ENCODE data around the gene TTR.

Gene TTR

DNA sequence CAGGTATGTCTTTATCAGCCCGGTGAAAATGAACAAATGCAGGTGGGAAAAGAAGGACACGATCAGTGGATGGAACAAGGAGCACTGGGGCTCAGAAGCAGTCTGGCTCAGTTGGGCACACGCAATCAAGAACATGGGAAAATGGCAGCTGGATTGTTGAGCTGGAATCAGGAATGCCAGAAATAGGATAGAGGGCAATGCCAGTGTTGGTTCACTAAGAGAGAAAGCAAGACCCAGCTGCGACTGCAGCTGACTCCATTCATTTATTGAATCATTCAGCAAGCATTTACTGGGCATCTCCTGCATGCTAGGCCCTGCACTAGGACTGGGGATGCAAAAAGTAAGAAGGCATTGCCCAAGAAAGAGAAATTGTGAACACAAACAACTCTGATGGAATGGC lies 13.6 kb upstream of the TTR start:
- H3K36me3 ChIP-seq (ENCODE audit: control insufficient read depth in 2 of 2, insufficient read depth in 2 of 2, low read length in 2 of 2): no peaks in the 10 kb centered on the region
- H3K4me1 ChIP-seq (ENCODE audit: control insufficient read depth, insufficient read depth, low read length): no peaks in the 10 kb centered on the region
- no peaks in the 10 kb centered on the region for H3K9me3 ChIP-seq (ENCODE audit: control insufficient read depth in 2 of 2, low read length in 2 of 2)
- no peak overlapping the region for H3K27ac ChIP-seq (ENCODE audit: low read length)
- H3K4me3 ChIP-seq (ENCODE audit: low read length in 2 of 2): no peak overlapping the region
- no peak overlapping the region for H3K9ac ChIP-seq (ENCODE audit: low read length in 2 of 2)
- H3K27me3 ChIP-seq (ENCODE audit: control insufficient read depth in 1 of 2, insufficient read depth in 2 of 2, low read length in 2 of 2): no peaks in the 10 kb centered on the region

DNA sequence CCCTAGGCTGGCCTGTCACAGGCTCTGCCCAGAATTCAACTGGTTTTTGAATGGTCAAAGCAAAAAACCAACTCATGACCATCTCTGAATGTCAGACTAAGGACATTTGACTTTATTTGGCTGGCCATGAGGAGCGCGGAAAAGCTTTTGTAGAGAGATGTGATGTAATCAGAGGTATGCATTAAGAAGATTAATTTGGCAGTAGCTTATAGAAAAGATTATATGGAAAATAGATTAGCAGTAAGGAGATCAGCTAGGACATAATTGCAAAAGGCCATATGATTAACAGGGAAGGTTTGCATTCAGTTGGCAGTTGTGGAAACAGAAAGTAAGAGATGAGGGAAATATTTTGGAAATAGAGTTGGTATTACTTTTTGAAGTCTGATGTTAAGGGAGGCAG lies 12.3 kb upstream of the TTR start:
- no peaks in the 10 kb centered on the region for H3K9me3 ChIP-seq (ENCODE audit: control insufficient read depth in 2 of 2, low read length in 2 of 2)
- no peak overlapping the region for H3K4me3 ChIP-seq (ENCODE audit: low read length in 2 of 2)
- H3K27me3 ChIP-seq (ENCODE audit: control insufficient read depth in 1 of 2, insufficient read depth in 2 of 2, low read length in 2 of 2): no peaks in the 10 kb centered on the region
- H3K27ac ChIP-seq (ENCODE audit: low read length): no peak overlapping the region
- no peak overlapping the region for H3K9ac ChIP-seq (ENCODE audit: low read length in 2 of 2)
- H3K4me1 ChIP-seq (ENCODE audit: control insufficient read depth, insufficient read depth, low read length): no peaks in the 10 kb centered on the region
- H3K36me3 ChIP-seq (ENCODE audit: control insufficient read depth in 2 of 2, insufficient read depth in 2 of 2, low read length in 2 of 2): no peaks in the 10 kb centered on the region

DNA sequence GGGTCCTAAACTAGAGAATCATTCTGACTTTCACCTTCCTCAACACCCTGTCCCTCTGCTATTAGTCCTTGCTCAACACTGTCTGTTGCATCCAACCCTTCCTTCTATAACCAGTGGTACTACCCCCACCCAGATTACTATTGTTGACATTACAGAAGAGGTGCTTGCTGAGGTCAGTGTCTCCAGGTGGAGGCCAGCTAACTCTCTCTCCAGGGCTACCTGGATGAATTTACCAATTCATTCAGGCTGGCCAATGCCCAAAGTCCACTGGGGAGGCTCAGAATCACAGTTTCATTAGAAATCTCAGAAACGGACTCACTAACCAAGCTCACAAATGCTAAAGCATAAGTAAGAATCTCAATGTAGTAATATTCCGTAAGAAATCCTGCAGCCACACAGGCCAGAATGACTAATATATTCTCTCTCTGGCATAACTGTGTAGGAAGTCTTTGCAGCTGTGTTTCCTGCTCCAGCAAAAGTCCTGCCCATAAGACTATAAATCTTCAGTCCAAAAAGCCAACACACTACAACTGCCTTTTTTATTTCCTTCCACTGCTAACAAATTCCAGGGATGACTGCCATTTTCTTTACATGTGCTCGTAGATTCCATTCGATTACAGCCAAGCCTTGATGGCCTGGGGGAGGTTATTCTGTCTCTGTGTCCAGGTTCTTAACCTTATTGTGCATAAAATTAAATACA lies 10.0 kb upstream of the TTR start:
- Histone ChIP-seq H3K9me3 (ENCODE audit: control insufficient read depth in 2 of 2, low read length in 2 of 2) (no peaks in the 10 kb centered on the region), H3K27me3 (ENCODE audit: control insufficient read depth in 1 of 2, insufficient read depth in 2 of 2, low read length in 2 of 2) (no peaks in the 10 kb centered on the region), H3K9ac (ENCODE audit: low read length in 2 of 2) (no peak overlapping the region), H3K27ac (ENCODE audit: low read length) (no peak overlapping the region), H3K36me3 (ENCODE audit: control insufficient read depth in 2 of 2, insufficient read depth in 2 of 2, low read length in 2 of 2) (no peaks in the 10 kb centered on the region), H3K4me3 (ENCODE audit: low read length in 2 of 2) (no peak overlapping the region), H3K4me1 (ENCODE audit: control insufficient read depth, insufficient read depth, low read length) (no peaks in the 10 kb centered on the region)

DNA sequence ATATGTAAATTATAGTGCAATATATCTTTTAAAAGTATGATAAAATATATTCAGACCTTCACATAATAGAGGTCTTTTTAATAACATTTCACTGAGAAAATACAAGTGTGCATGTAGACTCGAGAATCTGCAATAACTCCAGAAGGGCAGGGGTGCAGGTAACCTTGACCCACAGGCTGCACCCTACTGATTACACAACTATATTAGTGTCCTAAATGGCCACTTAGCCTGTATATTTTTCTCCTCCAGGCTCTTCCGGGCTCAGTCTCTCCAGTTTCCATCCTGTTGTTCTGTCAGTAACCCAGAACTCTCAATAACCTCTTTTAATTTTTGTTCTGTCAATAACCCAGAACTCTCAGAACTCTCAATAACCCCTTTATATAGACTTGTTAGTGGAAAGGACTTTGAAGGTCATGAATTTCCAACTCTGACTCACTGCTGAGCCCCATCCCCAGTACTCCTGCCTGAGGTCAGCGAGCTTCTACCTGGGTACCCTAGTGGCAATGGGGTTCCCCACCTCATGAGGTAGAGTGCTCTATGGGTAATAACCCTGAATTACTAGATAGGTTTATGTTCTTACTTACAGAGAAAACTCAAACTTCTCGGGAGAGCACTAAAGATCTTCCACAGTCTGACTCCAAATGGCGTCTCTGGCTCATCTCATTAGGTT lies 8.4 kb upstream of the TTR start:
- Histone ChIP-seq H3K27me3 (ENCODE audit: control insufficient read depth in 1 of 2, insufficient read depth in 2 of 2, low read length in 2 of 2) (no peaks in the 10 kb centered on the region), H3K9ac (ENCODE audit: low read length in 2 of 2) (no peak overlapping the region), H3K9me3 (ENCODE audit: control insufficient read depth in 2 of 2, low read length in 2 of 2) (no peaks in the 10 kb centered on the region), H3K27ac (ENCODE audit: low read length) (no peak overlapping the region), H3K4me3 (ENCODE audit: low read length in 2 of 2) (no peak overlapping the region), H3K4me1 (ENCODE audit: control insufficient read depth, insufficient read depth, low read length) (no peaks in the 10 kb centered on the region), H3K36me3 (ENCODE audit: control insufficient read depth in 2 of 2, insufficient read depth in 2 of 2, low read length in 2 of 2) (no peaks in the 10 kb centered on the region)

DNA sequence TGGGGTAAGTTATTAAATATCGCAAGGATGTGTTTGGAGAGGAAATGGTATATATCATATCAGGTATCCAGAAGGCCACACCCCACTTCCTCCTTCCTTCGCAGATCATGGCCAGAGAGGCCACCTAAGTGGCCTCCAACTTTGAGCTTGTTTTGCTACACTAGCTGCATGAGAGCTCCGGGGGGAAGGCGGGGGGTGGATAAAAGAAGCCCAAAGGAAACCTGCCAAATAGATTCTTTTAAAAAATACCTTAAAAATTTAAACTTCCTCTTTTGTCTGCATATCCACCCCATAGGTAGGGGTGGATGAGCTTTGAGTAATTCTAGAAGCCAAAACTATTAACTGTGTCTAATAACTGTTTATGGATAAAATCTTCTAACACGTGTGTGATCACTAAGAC lies 5.7 kb upstream of the TTR start:
- H3K9me3 ChIP-seq (ENCODE audit: control insufficient read depth in 2 of 2, low read length in 2 of 2): no peaks in the 10 kb centered on the region
- no peaks in the 10 kb centered on the region for H3K27me3 ChIP-seq (ENCODE audit: control insufficient read depth in 1 of 2, insufficient read depth in 2 of 2, low read length in 2 of 2)
- no peak overlapping the region for H3K9ac ChIP-seq (ENCODE audit: low read length in 2 of 2)
- no peaks in the 10 kb centered on the region for H3K36me3 ChIP-seq (ENCODE audit: control insufficient read depth in 2 of 2, insufficient read depth in 2 of 2, low read length in 2 of 2)
- H3K4me3 ChIP-seq (ENCODE audit: low read length in 2 of 2): no peak overlapping the region
- no peaks in the 10 kb centered on the region for H3K4me1 ChIP-seq (ENCODE audit: control insufficient read depth, insufficient read depth, low read length)
- no peak overlapping the region for H3K27ac ChIP-seq (ENCODE audit: low read length)

DNA sequence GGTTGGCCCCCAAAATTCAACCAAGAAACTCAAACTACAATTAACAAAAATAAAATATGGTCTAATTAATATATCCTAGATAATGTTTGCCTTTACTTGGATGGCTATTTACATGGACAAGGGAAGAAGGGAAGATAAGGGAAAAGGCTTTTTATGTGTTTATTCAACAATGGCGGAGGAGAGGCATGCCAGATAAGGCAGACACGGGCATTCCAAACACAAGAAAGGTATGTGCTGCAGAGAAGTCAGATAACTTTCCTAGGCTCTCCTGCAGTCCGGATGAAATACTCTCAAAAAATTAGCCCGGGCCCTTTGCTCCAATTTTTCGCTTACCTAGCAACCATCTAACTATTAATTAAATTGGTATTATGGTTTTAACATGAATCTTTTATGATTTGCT lies 5.1 kb upstream of the TTR start:
- Histone ChIP-seq H3K9me3 (ENCODE audit: control insufficient read depth in 2 of 2, low read length in 2 of 2) (no peaks in the 10 kb centered on the region), H3K36me3 (ENCODE audit: control insufficient read depth in 2 of 2, insufficient read depth in 2 of 2, low read length in 2 of 2) (no peaks in the 10 kb centered on the region), H3K27ac (ENCODE audit: low read length) (no peak overlapping the region), H3K4me1 (ENCODE audit: control insufficient read depth, insufficient read depth, low read length) (no peaks in the 10 kb centered on the region), H3K9ac (ENCODE audit: low read length in 2 of 2) (no peak overlapping the region), H3K27me3 (ENCODE audit: control insufficient read depth in 1 of 2, insufficient read depth in 2 of 2, low read length in 2 of 2) (no peaks in the 10 kb centered on the region), H3K4me3 (ENCODE audit: low read length in 2 of 2) (no peak overlapping the region)

DNA sequence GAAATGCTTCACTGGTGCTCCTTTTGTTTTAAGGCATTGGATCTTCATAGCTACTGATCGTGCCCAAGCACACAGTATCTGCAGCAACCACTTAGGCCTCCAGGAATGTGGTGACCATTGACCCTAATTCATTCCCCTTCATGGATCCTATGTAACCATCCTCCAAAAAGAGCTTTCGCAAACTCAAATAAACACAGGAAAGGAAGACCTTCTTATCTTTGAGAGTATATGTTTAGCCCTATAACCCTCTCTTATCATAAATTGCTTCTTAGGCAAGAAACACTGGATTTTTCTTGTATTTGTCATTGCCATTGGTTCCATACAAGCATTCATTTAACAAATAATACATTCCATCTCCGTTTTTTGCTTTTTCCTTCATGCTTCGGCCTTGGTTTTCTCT lies 4.1 kb upstream of the TTR start:
- no peak overlapping the region for H3K4me3 ChIP-seq (ENCODE audit: low read length in 2 of 2)
- H3K9me3 ChIP-seq (ENCODE audit: control insufficient read depth in 2 of 2, low read length in 2 of 2): no peaks in the 10 kb centered on the region
- no peaks in the 10 kb centered on the region for H3K4me1 ChIP-seq (ENCODE audit: control insufficient read depth, insufficient read depth, low read length)
- H3K9ac ChIP-seq (ENCODE audit: low read length in 2 of 2): no peak overlapping the region
- no peaks in the 10 kb centered on the region for H3K27me3 ChIP-seq (ENCODE audit: control insufficient read depth in 1 of 2, insufficient read depth in 2 of 2, low read length in 2 of 2)
- H3K36me3 ChIP-seq (ENCODE audit: control insufficient read depth in 2 of 2, insufficient read depth in 2 of 2, low read length in 2 of 2): no peaks in the 10 kb centered on the region
- no peak overlapping the region for H3K27ac ChIP-seq (ENCODE audit: low read length)

DNA sequence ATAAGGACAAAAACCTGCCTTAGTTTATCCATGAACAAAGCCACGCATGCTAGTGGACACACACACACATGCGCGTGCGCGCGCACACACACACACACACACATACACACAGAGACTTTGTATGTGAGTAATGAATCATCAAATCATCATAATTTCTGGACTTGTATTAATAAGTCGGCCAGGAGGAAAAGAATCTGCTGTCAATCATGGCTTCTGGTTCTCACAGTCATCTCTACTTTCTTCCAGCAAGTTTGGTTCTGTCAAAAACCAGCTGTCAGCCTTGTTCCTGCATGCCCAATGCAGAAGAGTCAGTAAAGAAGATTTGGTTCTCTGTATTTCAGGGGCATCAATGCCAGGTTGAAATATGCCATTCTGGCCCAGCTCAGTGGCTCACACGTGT lies 1.1 kb upstream of the TTR start:
- no peak overlapping the region for H3K9ac ChIP-seq (ENCODE audit: low read length in 2 of 2)
- H3K4me1 ChIP-seq (ENCODE audit: control insufficient read depth, insufficient read depth, low read length): no peaks in the 10 kb centered on the region
- peaks cover 0 to 2% of the 10 kb centered on the region in 2 donors for H3K9me3 ChIP-seq (ENCODE audit: control insufficient read depth in 2 of 2, low read length in 2 of 2)
- H3K36me3 ChIP-seq (ENCODE audit: control insufficient read depth in 2 of 2, insufficient read depth in 2 of 2, low read length in 2 of 2): no peaks in the 10 kb centered on the region
- H3K4me3 ChIP-seq (ENCODE audit: low read length in 2 of 2): no peak overlapping the region
- no peaks in the 10 kb centered on the region for H3K27me3 ChIP-seq (ENCODE audit: control insufficient read depth in 1 of 2, insufficient read depth in 2 of 2, low read length in 2 of 2)
- H3K27ac ChIP-seq (ENCODE audit: low read length): no peak overlapping the region

DNA sequence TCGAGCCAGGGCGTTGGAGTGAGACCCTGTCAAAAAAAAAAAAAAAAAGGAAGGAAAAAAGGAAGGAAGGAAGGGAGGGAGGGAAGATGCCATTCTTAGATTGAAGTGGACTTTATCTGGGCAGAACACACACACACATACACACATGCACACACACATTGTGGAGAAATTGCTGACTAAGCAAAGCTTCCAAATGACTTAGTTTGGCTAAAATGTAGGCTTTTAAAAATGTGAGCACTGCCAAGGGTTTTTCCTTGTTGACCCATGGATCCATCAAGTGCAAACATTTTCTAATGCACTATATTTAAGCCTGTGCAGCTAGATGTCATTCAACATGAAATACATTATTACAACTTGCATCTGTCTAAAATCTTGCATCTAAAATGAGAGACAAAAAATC lies 564 bp upstream of the TTR start:
- Histone ChIP-seq H3K4me1 (ENCODE audit: control insufficient read depth, insufficient read depth, low read length) (no peaks in the 10 kb centered on the region), H3K9me3 (ENCODE audit: control insufficient read depth in 2 of 2, low read length in 2 of 2) (peaks cover 0 to 2% of the 10 kb centered on the region in 2 donors), H3K9ac (ENCODE audit: low read length in 2 of 2) (no peak overlapping the region), H3K36me3 (ENCODE audit: control insufficient read depth in 2 of 2, insufficient read depth in 2 of 2, low read length in 2 of 2) (no peaks in the 10 kb centered on the region), H3K27me3 (ENCODE audit: control insufficient read depth in 1 of 2, insufficient read depth in 2 of 2, low read length in 2 of 2) (no peaks in the 10 kb centered on the region), H3K27ac (ENCODE audit: low read length) (no peak overlapping the region), H3K4me3 (ENCODE audit: low read length in 2 of 2) (no peak overlapping the region)

DNA sequence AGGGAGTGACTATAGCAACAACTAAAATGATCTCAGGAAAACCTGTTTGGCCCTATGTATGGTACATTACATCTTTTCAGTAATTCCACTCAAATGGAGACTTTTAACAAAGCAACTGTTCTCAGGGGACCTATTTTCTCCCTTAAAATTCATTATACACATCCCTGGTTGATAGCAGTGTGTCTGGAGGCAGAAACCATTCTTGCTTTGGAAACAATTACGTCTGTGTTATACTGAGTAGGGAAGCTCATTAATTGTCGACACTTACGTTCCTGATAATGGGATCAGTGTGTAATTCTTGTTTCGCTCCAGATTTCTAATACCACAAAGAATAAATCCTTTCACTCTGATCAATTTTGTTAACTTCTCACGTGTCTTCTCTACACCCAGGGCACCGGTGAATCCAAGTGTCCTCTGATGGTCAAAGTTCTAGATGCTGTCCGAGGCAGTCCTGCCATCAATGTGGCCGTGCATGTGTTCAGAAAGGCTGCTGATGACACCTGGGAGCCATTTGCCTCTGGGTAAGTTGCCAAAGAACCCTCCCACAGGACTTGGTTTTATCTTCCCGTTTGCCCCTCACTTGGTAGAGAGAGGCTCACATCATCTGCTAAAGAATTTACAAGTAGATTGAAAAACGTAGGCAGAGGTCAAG lies 955 bp downstream of the TTR start:
- Histone ChIP-seq H3K27me3 (ENCODE audit: control insufficient read depth in 1 of 2, insufficient read depth in 2 of 2, low read length in 2 of 2) (no peaks in the 10 kb centered on the region), H3K9me3 (ENCODE audit: control insufficient read depth in 2 of 2, low read length in 2 of 2) (peaks cover 0 to 2% of the 10 kb centered on the region in 2 donors), H3K27ac (ENCODE audit: low read length) (no peak overlapping the region), H3K9ac (ENCODE audit: low read length in 2 of 2) (no peak overlapping the region), H3K4me3 (ENCODE audit: low read length in 2 of 2) (no peak overlapping the region), H3K36me3 (ENCODE audit: control insufficient read depth in 2 of 2, insufficient read depth in 2 of 2, low read length in 2 of 2) (no peaks in the 10 kb centered on the region), H3K4me1 (ENCODE audit: control insufficient read depth, insufficient read depth, low read length) (no peaks in the 10 kb centered on the region)

Data from stomach smooth muscle (tissue), 2 donors.